Activated CD4-positive, alpha-beta memory T cell treated with anti-CD3 and anti-CD28 coated beads, Interleukin-2, amount 10 ng/mL, durations not matched to agents 7 days and 5 days (primary cell): ENCODE measurements around the gene KRTAP10-1. TPM values are rescaled to one million over a fixed set of nuclear protein-coding genes. Genes with fewer than 3 reads are reported as not detected.
"Not testable (repeated sequence)": the region's sequence is repeated elsewhere in the genome, so short reads cannot be mapped to it uniquely, and the experiment has no call there.

Source experiments
- CTCF ChIA-PET: fragments of 350-600 bp; sonication (Branson Sonifier 250); formaldehyde crosslinking; loops from one replicate; lab custom pipeline; 2021; ENCODE audit warnings: antibody characterized with exemption, inconsistent platforms; lab: Charles Lee
- POLR2A ChIA-PET: fragments of 350-600 bp; sonication (Branson Sonifier 250); formaldehyde crosslinking; loops from one replicate; lab custom pipeline; 2021; ENCODE audit warnings: antibody characterized with exemption; lab: Charles Lee
- DNase-seq: peaks from one replicate; pipeline ENCODE4 v3.0.0-alpha.2; 2020
- H3K27ac Mint-ChIP-seq: one replicate; pipeline ENCODE4 v1.8.0; 2021; ENCODE audit warnings: mild to moderate bottlenecking, mixed read lengths
- H3K27me3 Mint-ChIP-seq: one replicate; pipeline ENCODE4 v1.8.0; 2021; ENCODE audit warnings: mixed read lengths
- H3K36me3 Mint-ChIP-seq: one replicate; pipeline ENCODE4 v1.8.0; 2021; ENCODE audit warnings: low read depth, mixed read lengths
- H3K4me1 Mint-ChIP-seq: one replicate; pipeline ENCODE4 v1.8.0; 2021; ENCODE audit warnings: mixed read lengths
- H3K4me3 Mint-ChIP-seq: one replicate; pipeline ENCODE4 v1.8.0; 2021; ENCODE audit warnings: mild to moderate bottlenecking, mixed read lengths
- H3K9me3 Mint-ChIP-seq: one replicate; pipeline ENCODE4 v1.8.0; 2021; ENCODE audit warnings: mixed read lengths
- total RNA-seq, 2 experiments: library from RNA; stranded (reverse); gene quantifications; one replicate each; pipeline ENCODE4 v1.2.3, GENCODE V29; 2021

KRTAP10-1 gene, protein sequence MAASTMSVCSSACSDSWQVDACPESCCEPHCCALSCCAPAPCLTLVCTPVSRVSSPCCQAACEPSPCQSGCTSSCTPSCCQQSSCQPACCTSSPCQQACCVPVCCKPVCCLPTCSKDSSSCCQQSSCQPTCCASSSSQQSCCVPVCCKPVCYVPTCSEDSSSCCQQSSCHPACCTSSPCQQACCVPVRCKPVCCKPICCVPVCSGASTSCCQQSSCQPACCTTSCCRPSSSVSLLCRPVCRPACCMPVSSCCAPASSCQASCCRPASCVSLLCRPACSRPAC
- total RNA-seq: not detected

DNA sequence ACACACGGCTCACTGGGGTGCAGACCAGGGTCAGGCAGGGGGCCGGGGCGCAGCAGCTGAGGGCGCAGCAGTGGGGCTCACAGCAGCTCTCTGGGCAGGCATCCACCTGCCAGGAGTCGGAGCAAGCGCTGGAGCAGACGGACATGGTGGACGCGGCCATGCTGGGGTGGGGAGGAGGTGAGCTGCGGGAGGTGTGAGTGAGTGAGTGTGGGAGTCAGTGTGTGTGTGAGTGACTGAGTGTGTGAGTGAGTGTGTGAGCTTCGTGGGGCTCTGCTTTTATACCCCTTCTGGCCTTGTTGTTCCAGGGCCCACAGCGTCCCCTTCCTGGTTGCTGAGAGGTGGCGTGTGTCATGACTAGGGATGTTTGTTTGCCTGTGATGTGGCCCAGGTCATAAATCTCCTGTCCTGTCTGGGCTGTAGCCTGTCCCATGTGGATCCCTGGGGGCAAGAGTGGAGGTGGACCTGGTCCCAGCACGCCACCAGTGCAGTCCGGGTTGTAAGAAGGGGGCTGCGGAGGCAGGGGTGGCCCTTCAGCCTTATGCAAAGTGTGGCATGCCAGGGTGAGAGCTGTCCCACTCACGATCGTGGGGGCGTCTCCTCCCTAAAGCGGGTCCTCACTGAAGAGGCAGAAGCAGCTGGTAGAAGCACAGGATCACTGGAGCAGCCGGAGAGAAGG lies at the start of gene KRTAP10-1:
KRTAP10-1 (minus strand) TSS at position 205 of the 676 bp plus-strand sequence; CDS start at position 160, 45 bp downstream.
- DNase-seq: no peak
- POLR2A ChIA-PET: no interaction called here

DNA sequence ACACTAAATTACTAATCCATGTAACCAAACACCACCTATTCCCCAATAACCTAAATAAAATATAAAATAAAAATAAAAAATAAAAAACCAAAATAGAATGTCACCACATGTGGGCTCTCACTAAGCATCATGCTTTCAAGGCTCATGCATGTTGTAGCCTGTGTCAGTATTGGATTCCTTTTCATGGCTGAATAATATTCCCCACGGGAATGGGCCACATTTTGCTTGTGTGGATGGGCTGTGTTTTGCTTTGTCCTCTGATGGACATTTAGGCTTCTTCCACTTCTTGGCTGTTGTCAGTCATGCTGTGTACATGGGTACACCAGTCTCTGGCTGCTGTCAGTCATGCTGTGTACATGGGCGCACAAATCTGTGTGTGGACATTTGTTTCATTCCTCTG lies 49.1 kb upstream of the KRTAP10-1 start:
- H3K9me3 Mint-ChIP-seq: no peaks in the 10 kb centered on the region
- no peaks in the 10 kb centered on the region for H3K36me3 Mint-ChIP-seq
- H3K27me3 Mint-ChIP-seq: peaks cover 34% of the 10 kb centered on the region

More for the DNA sequence above, at the start of gene KRTAP10-1:
- H3K4me3 Mint-ChIP-seq: no peak within 1 kb of the TSS
- H3K36me3 Mint-ChIP-seq: no peaks in the 10 kb centered on the region
- no peaks in the 10 kb centered on the region for H3K9me3 Mint-ChIP-seq
- H3K27ac Mint-ChIP-seq: no peak within 1 kb of the TSS
- CTCF ChIA-PET: no interaction called here
- peaks cover 4% of the 10 kb centered on the region for H3K27me3 Mint-ChIP-seq
- H3K4me1 Mint-ChIP-seq: no peaks in the 10 kb centered on the region

DNA sequence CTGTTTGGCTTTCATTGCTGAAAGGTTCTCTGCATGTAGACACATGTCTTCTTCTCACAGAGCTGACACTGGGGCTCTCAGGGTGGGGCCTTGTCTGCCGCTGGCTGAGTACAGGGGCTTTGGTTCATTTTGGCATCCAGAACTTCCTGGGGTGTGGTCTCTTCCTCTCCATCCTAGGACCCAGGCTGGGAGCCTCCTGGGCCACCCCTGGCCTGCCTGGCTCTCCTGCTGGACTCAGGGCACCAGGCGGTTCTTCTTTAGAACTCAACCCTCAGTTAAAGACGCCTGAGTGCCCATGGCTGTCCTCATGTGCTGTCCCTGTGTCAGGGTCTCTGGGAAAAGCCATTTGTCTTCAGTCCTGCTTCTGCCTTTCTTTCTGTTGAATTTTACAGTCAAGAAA lies 45.9 kb upstream of the KRTAP10-1 start:
- Mint-ChIP-seq H3K36me3 (peaks cover 3% of the 10 kb centered on the region), H3K4me3 (no peak overlapping the region), H3K4me1 (peaks cover 13% of the 10 kb centered on the region), H3K27me3 (peaks cover 37% of the 10 kb centered on the region), H3K27ac (no peak overlapping the region), H3K9me3 (peaks cover 8% of the 10 kb centered on the region)
- POLR2A ChIA-PET: no interaction called here
- DNase-seq: no peak
- CTCF ChIA-PET: no interaction called here

More for the DNA sequence above, 49.1 kb upstream of the KRTAP10-1 start:
- POLR2A ChIA-PET: no interaction called here
- H3K27ac Mint-ChIP-seq: no peak overlapping the region
- no peak for DNase-seq
- H3K4me1 Mint-ChIP-seq: peaks cover 6% of the 10 kb centered on the region
- H3K4me3 Mint-ChIP-seq: no peak overlapping the region
- CTCF ChIA-PET: no interaction called here

DNA sequence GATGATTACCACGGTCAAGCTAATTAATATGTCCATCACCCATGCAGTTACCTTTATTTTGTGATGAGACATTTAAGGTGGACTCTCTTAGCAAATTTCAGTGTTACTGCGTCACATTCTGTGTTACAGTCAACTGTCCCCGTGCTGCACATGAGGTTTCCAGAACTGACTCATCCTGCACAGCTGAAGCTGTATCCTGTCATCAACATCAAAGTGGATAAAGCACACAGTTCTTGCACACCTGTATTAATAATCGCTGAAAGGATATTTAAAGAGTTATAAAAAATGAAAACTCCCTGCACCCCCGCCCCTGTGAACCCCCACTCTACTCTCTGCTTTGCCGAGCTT lies 43.8 kb upstream of the KRTAP10-1 start:
- H3K4me1 Mint-ChIP-seq: peaks cover 13% of the 10 kb centered on the region
- H3K9me3 Mint-ChIP-seq: peaks cover 15% of the 10 kb centered on the region
- ChIA-PET POLR2A (interaction anchor here (1.3 to 2.3 kb wide), 2 partner anchors 35 to 188 kb away, joined by 3 to 6 read pairs; no protein-coding TSS in a partner anchor), CTCF (no interaction called here)
- peak; percentile 46 for DNase-seq
- peaks cover 34% of the 10 kb centered on the region for H3K27me3 Mint-ChIP-seq
- H3K27ac Mint-ChIP-seq: no peak overlapping the region
- peaks cover 3% of the 10 kb centered on the region for H3K36me3 Mint-ChIP-seq
- no peak overlapping the region for H3K4me3 Mint-ChIP-seq

DNA sequence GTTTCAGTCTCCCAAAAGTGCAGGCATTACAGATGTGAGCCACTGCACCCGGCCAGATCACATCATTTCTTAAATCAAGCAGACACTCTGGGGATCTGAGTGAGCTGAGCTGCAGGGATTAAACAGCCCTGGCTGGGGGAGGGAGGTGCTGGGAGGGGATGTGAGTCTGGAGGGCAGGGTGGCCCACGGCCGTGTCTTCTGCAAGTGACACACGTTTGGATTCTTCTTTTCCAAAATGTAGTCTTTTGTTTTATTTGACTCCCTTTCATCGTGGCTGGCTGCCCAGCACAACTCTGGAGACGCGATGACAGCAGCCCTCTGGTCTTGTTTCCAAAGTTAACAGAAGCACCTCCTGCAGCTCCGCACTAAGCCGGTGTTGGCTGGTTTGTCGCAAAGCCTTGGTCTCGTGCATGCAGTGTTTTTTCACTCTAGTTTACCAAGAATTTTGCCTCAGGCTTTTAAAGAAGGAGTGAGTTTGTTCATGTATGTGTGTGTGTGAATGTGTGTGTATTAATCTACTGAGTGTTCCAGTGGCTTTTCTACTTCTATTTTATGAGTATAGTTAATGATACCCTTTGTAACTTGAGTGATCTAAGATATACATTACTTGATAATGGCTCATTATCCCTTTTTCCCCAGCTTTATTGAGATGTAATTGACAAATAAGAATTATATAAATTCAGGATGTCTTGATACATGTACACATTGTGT lies 43.2 kb upstream of the KRTAP10-1 start:
- ChIA-PET CTCF (no interaction called here), POLR2A (interaction anchor here (1.3 to 2.3 kb wide), 2 partner anchors 36 to 188 kb away, joined by 3 to 6 read pairs; no protein-coding TSS in a partner anchor)
- no peak overlapping the region for H3K4me3 Mint-ChIP-seq
- DNase-seq: no peak
- no peak overlapping the region for H3K27ac Mint-ChIP-seq
- peaks cover 18% of the 10 kb centered on the region for H3K9me3 Mint-ChIP-seq
- peaks cover 3% of the 10 kb centered on the region for H3K36me3 Mint-ChIP-seq
- H3K27me3 Mint-ChIP-seq: peaks cover 34% of the 10 kb centered on the region
- H3K4me1 Mint-ChIP-seq: peaks cover 13% of the 10 kb centered on the region

DNA sequence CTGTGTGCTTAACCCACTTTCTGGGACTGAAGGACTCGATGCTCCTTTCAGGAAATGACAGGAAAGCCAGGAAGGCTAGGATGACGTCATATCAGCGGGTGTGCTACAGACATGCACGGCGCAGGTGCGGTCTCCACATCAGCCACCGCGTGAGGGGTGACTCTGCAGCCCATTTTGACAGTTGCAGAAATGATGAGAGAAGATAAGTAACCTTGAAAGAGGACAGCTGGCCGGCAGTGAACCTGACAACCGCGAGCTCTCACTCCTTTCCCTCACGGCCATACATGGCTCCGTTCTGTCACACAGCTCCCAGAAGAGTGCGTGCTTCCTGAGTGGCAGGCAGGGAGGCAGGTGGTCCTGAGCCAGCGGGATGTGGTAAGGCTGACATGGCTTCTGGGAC lies 42.1 kb upstream of the KRTAP10-1 start:
- DNase-seq: no peak
- no peak overlapping the region for H3K27ac Mint-ChIP-seq
- POLR2A ChIA-PET: interaction anchor here (0.8 kb wide), 1 partner anchor 35 kb away, joined by 3 read pairs; no protein-coding TSS in a partner anchor
- peaks cover 6% of the 10 kb centered on the region for H3K36me3 Mint-ChIP-seq
- H3K4me1 Mint-ChIP-seq: peaks cover 13% of the 10 kb centered on the region
- no peak overlapping the region for H3K4me3 Mint-ChIP-seq
- CTCF ChIA-PET: no interaction called here
- peaks cover 26% of the 10 kb centered on the region for H3K9me3 Mint-ChIP-seq
- peaks cover 24% of the 10 kb centered on the region for H3K27me3 Mint-ChIP-seq

DNA sequence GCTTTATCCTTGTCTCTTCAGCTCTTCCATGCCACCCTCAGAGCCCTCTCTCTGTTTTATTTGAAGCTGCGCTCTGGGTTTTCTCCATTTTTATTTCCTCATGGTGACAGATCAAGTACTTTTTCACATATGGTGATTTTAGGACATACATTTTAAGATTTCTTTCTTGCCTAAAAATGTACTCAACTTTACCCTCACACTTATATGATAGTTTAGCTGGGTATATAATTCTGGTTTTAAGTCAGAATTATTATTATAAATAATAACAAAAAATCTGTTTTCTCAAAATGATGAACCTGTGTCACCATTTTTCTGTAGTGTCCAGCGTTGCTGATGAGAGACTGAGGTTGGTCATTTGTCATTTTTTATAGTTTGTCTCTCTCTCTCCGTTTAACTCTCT lies 41.2 kb upstream of the KRTAP10-1 start:
- Mint-ChIP-seq H3K4me3 (no peak overlapping the region), H3K27me3 (peaks cover 16% of the 10 kb centered on the region), H3K36me3 (peaks cover 6% of the 10 kb centered on the region), H3K9me3 (peaks cover 31% of the 10 kb centered on the region), H3K27ac (no peak overlapping the region), H3K4me1 (peaks cover 13% of the 10 kb centered on the region)
- DNase-seq: no peak
- ChIA-PET CTCF (no interaction called here), POLR2A (no interaction called here)

DNA sequence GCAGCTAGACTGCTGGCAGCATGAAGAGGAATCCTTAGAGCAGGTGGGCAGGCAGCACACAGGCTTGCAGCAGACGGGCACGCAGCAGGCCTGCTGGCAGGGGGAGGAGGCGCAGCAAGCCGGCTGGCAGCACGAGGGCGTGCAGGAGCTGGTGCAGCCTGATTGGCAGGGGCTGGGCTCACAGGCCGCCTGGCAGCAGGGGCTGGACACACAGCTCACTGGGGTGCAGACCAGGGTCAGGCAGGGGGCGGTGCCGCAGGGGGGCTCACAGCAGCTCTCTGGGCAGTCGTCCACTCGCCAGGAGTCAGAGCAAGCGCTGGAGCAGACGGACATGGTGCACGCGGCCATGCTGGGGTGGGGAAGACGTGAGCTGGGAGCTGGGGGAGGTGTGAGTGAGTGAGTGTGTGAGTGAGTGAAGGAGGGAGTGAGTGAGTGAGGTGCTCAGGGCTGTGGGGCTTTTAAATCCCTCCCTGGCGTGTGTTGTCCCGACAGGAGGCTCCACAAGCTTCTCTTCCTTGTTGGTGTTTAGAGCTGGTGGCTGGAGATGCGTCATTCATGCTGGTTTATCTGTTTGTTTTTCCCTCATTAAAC lies 40.3 kb upstream of the KRTAP10-1 start, which contains the start of gene KRTAP10-5:
KRTAP10-5 (minus strand) TSS at position 374 of the 591 bp plus-strand sequence; CDS start at position 348, 26 bp downstream.
- DNase-seq, POLR2A ChIA-PET, H3K27me3 Mint-ChIP-seq, H3K27ac Mint-ChIP-seq, CTCF ChIA-PET, H3K4me3 Mint-ChIP-seq, H3K36me3 Mint-ChIP-seq: not testable (repeated sequence)
- H3K9me3 Mint-ChIP-seq: peaks cover 35% of the 10 kb centered on the region
- H3K4me1 Mint-ChIP-seq: peaks cover 13% of the 10 kb centered on the region

DNA sequence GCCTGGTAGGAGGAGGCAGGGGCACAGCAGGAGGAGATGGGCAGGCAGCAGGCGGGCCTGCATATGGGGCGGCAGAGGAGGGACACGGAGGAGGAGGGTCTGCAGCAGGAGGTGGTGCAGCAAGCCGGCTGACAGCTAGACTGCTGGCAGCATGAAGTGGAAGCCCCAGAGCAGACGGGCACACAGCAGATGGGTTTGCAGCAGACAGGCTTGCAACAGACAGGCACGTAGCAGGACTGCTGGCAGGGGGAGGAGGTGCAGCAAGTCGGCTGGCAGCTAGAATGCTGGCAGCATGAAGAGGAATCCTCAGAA lies 39.8 kb upstream of the KRTAP10-1 start:
- H3K9me3 Mint-ChIP-seq: peaks cover 35% of the 10 kb centered on the region

DNA sequence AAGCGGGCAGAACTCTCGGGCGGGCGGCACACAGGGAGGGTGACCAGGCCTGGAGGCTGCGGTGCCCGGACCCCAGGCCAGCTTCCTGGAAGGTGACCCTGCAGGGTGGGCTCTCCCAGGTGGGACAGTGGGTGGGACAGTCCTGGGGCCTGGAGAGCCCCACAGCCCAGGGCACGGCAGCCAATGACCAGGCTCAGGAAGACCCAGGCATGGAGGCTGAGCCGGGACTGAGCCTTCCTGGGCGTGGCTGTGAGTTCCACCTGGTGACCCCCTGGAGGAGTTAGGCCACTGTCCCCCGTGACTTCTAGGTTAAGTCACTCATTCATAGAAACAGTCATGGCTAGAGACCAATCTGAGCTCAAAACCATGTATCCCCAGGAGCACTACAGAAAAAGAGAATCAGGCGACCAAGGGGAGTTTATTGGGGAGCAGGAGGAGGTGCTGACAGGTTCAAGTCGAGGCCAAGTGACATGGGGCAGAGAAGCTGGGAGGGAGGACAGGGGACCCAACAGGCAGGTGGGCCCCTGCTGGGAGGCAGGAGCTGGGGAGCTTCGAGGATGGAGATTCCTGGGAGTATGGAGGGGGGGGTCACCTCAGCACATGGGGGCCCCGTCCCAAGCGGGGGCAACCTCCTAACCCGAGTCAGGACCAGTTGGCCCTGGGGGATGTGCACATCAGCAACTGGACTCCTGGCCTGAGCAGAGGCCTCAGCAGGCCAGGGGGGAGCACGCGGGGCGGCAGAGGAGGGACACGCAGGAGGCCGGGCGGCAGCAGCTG lies 39.2 kb upstream of the KRTAP10-1 start:
- peaks cover 5% of the 10 kb centered on the region for H3K27me3 Mint-ChIP-seq
- no peak overlapping the region for H3K27ac Mint-ChIP-seq
- H3K4me1 Mint-ChIP-seq: peaks cover 10% of the 10 kb centered on the region
- H3K36me3 Mint-ChIP-seq: peaks cover 6% of the 10 kb centered on the region
- no peak for DNase-seq
- CTCF ChIA-PET: no interaction called here
- POLR2A ChIA-PET: no interaction called here
- H3K4me3 Mint-ChIP-seq: no peak overlapping the region
- H3K9me3 Mint-ChIP-seq: peaks cover 35% of the 10 kb centered on the region

More for the DNA sequence above, 39.8 kb upstream of the KRTAP10-1 start:
- Mint-ChIP-seq H3K27ac (no peak overlapping the region), H3K4me1 (peaks cover 13% of the 10 kb centered on the region), H3K36me3 (peaks cover 6% of the 10 kb centered on the region), H3K4me3 (no peak overlapping the region), H3K27me3 (peaks cover 6% of the 10 kb centered on the region)
- CTCF ChIA-PET: no interaction called here
- no peak for DNase-seq
- POLR2A ChIA-PET: no interaction called here

DNA sequence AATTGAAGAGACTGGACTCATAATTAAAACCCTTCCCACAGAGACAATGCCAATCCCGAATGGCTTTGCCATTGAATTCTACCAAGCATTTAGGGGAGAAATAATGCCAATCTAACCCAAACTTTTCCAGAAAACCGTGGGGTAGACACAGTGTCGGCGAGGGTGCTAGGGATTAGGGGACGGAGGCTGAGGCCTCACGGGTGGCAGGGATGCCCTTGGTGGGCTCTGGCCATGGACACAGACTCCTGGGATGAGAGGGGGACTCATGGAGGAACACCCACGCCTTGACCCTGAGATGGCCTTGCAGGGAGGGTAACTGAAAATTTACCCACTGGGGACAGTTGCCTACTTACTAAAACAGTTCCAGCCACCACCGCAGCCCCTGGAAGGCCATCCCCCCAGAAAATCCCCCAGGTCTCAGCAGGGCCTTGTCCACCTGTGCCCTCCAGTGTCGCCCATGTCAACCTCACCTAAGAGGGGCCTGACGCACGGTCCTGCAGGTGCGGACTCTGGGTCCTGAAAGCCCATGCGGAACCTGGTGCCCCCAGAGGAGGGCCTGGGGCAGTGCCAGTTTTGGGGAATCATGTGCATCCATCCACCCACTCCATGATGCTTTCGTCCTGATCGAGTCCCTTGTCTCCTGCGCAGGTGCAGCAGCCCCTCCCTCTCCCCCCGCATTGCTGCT lies 38.5 kb upstream of the KRTAP10-1 start:
- peaks cover 35% of the 10 kb centered on the region for H3K9me3 Mint-ChIP-seq
- H3K27me3 Mint-ChIP-seq: peaks cover 5% of the 10 kb centered on the region
- H3K27ac Mint-ChIP-seq: no peak overlapping the region
- ChIA-PET CTCF (no interaction called here), POLR2A (interaction anchor here (1.1 kb wide), 1 partner anchor 14 kb away, joined by 3 read pairs; the partner anchor contains the start of gene KRTAP10-6)
- H3K36me3 Mint-ChIP-seq: peaks cover 6% of the 10 kb centered on the region
- H3K4me3 Mint-ChIP-seq: no peak overlapping the region
- DNase-seq: no peak
- H3K4me1 Mint-ChIP-seq: peaks cover 3% of the 10 kb centered on the region

DNA sequence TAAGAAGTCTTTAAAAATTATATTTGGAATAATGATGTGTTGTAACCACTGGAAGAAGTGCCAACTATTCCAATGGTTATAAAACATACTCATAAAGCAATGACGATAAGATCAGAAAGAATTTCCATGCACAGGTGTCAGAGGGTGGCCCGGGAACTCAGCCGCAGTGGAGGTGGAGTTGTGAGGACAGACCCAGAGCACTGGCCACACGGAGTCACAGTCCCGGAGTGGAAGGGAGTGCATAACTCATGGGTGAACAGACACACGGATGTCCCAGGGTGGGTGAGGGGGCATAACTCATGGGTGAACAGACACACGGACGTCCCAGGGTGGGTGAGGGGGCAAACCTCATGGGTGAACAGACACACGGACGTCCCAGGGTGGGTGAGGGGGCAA lies 36.0 kb upstream of the KRTAP10-1 start:
- H3K4me3 Mint-ChIP-seq: no peak overlapping the region
- peaks cover 3% of the 10 kb centered on the region for H3K36me3 Mint-ChIP-seq
- H3K27me3 Mint-ChIP-seq: peaks cover 2% of the 10 kb centered on the region
- ChIA-PET POLR2A (no interaction called here), CTCF (no interaction called here)
- H3K4me1 Mint-ChIP-seq: peaks cover 2% of the 10 kb centered on the region
- no peak for DNase-seq
- H3K27ac Mint-ChIP-seq: no peak overlapping the region
- H3K9me3 Mint-ChIP-seq: peaks cover 28% of the 10 kb centered on the region
